OCI-LY7 (cell line): ENCODE measurements around the gene CHRM5.

Source experiments
- EZH2phosphoT487 ChIP-seq: fragments of 200-600 bp; sonication (generic); IDR thresholded peaks from 2 replicates; pipeline ENCODE4 v1.6.1; 2018; ENCODE audit warnings: low read depth, borderline replicate concordance, mild to moderate bottlenecking, mixed run types, antibody characterized with exemption, low read length, moderate library complexity, mixed read lengths
- TF ChIP-seq, protein P1 (sequence below): fragments of 200-600 bp; sonication (generic); conservative IDR thresholded peaks from 2 replicates; pipeline ENCODE4 v1.5.1; 2014; ENCODE audit warnings: mild to moderate bottlenecking, antibody characterized with exemption, low read length, moderate library complexity, mixed read lengths

DNA sequence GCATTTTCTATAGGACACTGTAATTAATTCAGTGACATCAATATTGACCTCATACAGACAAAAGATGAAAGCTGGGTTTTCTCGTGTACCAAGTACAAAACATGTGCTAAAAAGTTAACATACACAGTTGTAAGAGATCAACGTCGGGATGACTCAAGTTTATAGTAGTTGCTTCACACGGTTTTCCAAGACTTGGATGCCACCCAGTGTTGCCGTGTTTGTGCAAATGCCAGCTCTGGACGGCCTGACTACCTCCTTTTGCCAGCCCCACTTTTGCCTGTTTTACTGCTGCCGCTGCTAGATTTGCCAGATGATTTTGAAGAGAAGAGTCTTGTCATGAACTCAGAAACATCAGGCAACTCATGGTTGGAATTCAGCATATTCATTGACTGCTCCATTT, 115.8 kb downstream of the CHRM5 start:
- TF ChIP-seq, protein P1, sequence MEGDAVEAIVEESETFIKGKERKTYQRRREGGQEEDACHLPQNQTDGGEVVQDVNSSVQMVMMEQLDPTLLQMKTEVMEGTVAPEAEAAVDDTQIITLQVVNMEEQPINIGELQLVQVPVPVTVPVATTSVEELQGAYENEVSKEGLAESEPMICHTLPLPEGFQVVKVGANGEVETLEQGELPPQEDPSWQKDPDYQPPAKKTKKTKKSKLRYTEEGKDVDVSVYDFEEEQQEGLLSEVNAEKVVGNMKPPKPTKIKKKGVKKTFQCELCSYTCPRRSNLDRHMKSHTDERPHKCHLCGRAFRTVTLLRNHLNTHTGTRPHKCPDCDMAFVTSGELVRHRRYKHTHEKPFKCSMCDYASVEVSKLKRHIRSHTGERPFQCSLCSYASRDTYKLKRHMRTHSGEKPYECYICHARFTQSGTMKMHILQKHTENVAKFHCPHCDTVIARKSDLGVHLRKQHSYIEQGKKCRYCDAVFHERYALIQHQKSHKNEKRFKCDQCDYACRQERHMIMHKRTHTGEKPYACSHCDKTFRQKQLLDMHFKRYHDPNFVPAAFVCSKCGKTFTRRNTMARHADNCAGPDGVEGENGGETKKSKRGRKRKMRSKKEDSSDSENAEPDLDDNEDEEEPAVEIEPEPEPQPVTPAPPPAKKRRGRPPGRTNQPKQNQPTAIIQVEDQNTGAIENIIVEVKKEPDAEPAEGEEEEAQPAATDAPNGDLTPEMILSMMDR, result no peak
- TF ChIP-seq EZH2phosphoT487, result no peak
